Measurements from ENCODE around the gene RANBP9. TPM values are rescaled to one million over a fixed set of nuclear protein-coding genes. Genes with fewer than 3 reads are reported as not detected.

RANBP9 gene
- total and polyA plus RNA-seq, 9 of the 15 experiments (the other 6 are each of a cell fraction or from before 2014, with no cell fraction given): 27.5 to 130 (median 61.5) TPM

DNA sequence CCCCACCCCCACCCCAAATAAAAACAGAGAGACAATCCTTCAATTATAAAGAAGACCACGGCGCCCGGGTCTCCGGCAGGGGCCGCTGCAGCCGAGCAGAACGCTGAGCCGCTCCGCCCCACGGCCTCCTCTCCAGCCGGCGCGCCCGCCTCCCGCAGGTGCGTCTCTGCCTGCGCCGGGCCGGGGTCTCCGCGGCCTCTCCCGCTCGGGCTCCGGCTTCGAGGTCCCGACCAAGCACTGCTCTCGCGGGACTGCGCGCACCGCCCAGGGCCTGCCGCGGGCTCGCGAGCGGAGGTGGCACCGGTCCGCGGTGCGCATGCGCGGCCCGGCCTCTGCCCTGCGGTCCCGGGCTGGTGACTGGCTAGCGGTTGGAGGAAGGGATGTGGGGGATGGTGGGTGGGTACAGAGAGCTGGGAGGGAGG lies 137.5 kb downstream of the RANBP9 start (continued):
- TF ChIP-seq, protein P1, sequence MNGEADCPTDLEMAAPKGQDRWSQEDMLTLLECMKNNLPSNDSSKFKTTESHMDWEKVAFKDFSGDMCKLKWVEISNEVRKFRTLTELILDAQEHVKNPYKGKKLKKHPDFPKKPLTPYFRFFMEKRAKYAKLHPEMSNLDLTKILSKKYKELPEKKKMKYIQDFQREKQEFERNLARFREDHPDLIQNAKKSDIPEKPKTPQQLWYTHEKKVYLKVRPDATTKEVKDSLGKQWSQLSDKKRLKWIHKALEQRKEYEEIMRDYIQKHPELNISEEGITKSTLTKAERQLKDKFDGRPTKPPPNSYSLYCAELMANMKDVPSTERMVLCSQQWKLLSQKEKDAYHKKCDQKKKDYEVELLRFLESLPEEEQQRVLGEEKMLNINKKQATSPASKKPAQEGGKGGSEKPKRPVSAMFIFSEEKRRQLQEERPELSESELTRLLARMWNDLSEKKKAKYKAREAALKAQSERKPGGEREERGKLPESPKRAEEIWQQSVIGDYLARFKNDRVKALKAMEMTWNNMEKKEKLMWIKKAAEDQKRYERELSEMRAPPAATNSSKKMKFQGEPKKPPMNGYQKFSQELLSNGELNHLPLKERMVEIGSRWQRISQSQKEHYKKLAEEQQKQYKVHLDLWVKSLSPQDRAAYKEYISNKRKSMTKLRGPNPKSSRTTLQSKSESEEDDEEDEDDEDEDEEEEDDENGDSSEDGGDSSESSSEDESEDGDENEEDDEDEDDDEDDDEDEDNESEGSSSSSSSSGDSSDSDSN (IDR thresholded peaks at IDR 0.05; ENCODE audit: borderline replicate concordance in 1 of 2, low read depth in 2 of 2, low read length in 2 of 2): peak; percentile 72 to 87; a peak in 2 of 4 replicates
- TF ChIP-seq BRD9 (IDR thresholded peaks at IDR 0.05; ENCODE audit: low read depth, partially characterized antibody): no peak
- TF ChIP-seq, protein P2, sequence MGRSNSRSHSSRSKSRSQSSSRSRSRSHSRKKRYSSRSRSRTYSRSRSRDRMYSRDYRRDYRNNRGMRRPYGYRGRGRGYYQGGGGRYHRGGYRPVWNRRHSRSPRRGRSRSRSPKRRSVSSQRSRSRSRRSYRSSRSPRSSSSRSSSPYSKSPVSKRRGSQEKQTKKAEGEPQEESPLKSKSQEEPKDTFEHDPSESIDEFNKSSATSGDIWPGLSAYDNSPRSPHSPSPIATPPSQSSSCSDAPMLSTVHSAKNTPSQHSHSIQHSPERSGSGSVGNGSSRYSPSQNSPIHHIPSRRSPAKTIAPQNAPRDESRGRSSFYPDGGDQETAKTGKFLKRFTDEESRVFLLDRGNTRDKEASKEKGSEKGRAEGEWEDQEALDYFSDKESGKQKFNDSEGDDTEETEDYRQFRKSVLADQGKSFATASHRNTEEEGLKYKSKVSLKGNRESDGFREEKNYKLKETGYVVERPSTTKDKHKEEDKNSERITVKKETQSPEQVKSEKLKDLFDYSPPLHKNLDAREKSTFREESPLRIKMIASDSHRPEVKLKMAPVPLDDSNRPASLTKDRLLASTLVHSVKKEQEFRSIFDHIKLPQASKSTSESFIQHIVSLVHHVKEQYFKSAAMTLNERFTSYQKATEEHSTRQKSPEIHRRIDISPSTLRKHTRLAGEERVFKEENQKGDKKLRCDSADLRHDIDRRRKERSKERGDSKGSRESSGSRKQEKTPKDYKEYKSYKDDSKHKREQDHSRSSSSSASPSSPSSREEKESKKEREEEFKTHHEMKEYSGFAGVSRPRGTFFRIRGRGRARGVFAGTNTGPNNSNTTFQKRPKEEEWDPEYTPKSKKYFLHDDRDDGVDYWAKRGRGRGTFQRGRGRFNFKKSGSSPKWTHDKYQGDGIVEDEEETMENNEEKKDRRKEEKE (IDR thresholded peaks at IDR 0.05; ENCODE audit: borderline replicate concordance in 1 of 2, control insufficient read depth in 1 of 2, low read depth in 2 of 2, low read length in 1 of 2): no peak
- peak; percentile 74 for TF ChIP-seq SIN3B (IDR thresholded peaks at IDR 0.05; ENCODE audit: low read depth)
- TF ChIP-seq RBBP5 (IDR thresholded peaks at IDR 0.05; ENCODE audit: borderline replicate concordance, insufficient read depth, low read length, poor library complexity, severe bottlenecking): peak; percentile 41
- peak; percentile 19 for TF ChIP-seq NEUROD1 (IDR thresholded peaks at IDR 0.05; ENCODE audit: borderline replicate concordance, low read depth, low read length, partially characterized antibody)
- peak; percentile 32 for TF ChIP-seq SMC3 (conservative IDR thresholded peaks at IDR 0.05; ENCODE audit: insufficient read depth, low read depth, low read length)
- no peak; the same call in 1 of the 2 replicates for TF ChIP-seq TEAD4 (IDR thresholded peaks at IDR 0.05; ENCODE audit: low read length)
- TF ChIP-seq TEAD4 (CRISPR knock-in tag; IDR thresholded peaks at IDR 0.05; ENCODE audit: borderline replicate concordance): no peak
- TF ChIP-seq KDM5B (IDR thresholded peaks at IDR 0.05; ENCODE audit: insufficient replicate concordance, low read depth, low read length): no peak
- no peak for TF ChIP-seq EZH2 (IDR thresholded peaks at IDR 0.05; ENCODE audit: borderline replicate concordance, low read depth, low read length)
- TF ChIP-seq, protein P3, sequence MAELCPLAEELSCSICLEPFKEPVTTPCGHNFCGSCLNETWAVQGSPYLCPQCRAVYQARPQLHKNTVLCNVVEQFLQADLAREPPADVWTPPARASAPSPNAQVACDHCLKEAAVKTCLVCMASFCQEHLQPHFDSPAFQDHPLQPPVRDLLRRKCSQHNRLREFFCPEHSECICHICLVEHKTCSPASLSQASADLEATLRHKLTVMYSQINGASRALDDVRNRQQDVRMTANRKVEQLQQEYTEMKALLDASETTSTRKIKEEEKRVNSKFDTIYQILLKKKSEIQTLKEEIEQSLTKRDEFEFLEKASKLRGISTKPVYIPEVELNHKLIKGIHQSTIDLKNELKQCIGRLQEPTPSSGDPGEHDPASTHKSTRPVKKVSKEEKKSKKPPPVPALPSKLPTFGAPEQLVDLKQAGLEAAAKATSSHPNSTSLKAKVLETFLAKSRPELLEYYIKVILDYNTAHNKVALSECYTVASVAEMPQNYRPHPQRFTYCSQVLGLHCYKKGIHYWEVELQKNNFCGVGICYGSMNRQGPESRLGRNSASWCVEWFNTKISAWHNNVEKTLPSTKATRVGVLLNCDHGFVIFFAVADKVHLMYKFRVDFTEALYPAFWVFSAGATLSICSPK (IDR thresholded peaks at IDR 0.05; ENCODE audit: borderline replicate concordance): no peak
- TF ChIP-seq KLF10 (CRISPR knock-in tag; IDR thresholded peaks at IDR 0.05): no peak
- TF ChIP-seq CCNT2 (IDR thresholded peaks at IDR 0.05; ENCODE audit: borderline replicate concordance, extremely low read depth, insufficient read length, low read depth, low read length): peak; percentile 74
- TF ChIP-seq PHF21A (IDR thresholded peaks at IDR 0.05; ENCODE audit: borderline replicate concordance, low read depth): no peak
- TF ChIP-seq NFE2 (IDR thresholded peaks at IDR 0.05; ENCODE audit: low read depth): peak; percentile 6; the same call in 1 of the 2 replicates
- no peak for TF ChIP-seq RFX1 (IDR thresholded peaks at IDR 0.05)
- TF ChIP-seq HCFC1 (IDR thresholded peaks at IDR 0.05; ENCODE audit: low read depth, low read length): peak; percentile 8; the same call in 1 of the 2 replicates
- TF ChIP-seq ZNF696 (CRISPR knock-in tag; conservative IDR thresholded peaks at IDR 0.05): no peak
- peak; percentile 22 for TF ChIP-seq FIP1L1 (IDR thresholded peaks at IDR 0.05; ENCODE audit: low read depth, low read length, poor library complexity, severe bottlenecking)
- TF ChIP-seq ZNF324 (CRISPR knock-in tag; IDR thresholded peaks at IDR 0.05): no peak

Measured in K562 (cell line).